HepG2 (cell line): ENCODE results near the gene AFAP1. TPM values are rescaled to one million over a fixed set of nuclear protein-coding genes. Genes with fewer than 3 reads are reported as not detected.
A peak's percentile ranks its signal among the peaks of the same experiment; 100 is the strongest.

Experiments
- GFI1 ChIP-seq: sonication (generic); formaldehyde crosslinking; IDR thresholded peaks from 2 replicates; pipeline ENCODE4 v1.5.0; 2020; ENCODE audit warnings: missing genetic modification reagents, mild to moderate bottlenecking, borderline replicate concordance
- HCFC1 ChIP-seq: fragments of 150-350 bp; IDR thresholded peaks from 2 replicates; pipeline ENCODE4 v1.6.1; 2014; ENCODE audit warnings: low read depth, low read length
- MXD4 ChIP-seq: IDR thresholded peaks from 2 replicates; pipeline ENCODE4 v1.6.1; 2016; ENCODE audit warnings: mild to moderate bottlenecking, missing biosample characterization, missing genetic modification reagents
- NFKB2 ChIP-seq: sonication (generic); formaldehyde crosslinking; IDR thresholded peaks from 2 replicates; pipeline ENCODE4 v1.4.0; 2020; ENCODE audit warnings: missing genetic modification reagents, borderline replicate concordance
- ZNF180 ChIP-seq: sonication (generic); formaldehyde crosslinking; IDR thresholded peaks from 2 replicates; pipeline ENCODE4 v1.4.0; 2020; ENCODE audit warnings: low read depth, missing genetic modification reagents, borderline replicate concordance
- ZNF263 ChIP-seq: sonication (generic); formaldehyde crosslinking; IDR thresholded peaks from 2 replicates; pipeline ENCODE4 v1.4.0; 2020; ENCODE audit warnings: missing genetic modification reagents
- ZNF354B ChIP-seq: sonication (generic); formaldehyde crosslinking; IDR thresholded peaks from 2 replicates; pipeline ENCODE4 v1.8.0; 2022; ENCODE audit warnings: mild to moderate bottlenecking, missing genetic modification reagents
- ZNF557 ChIP-seq: sonication (generic); formaldehyde crosslinking; IDR thresholded peaks from 2 replicates; pipeline ENCODE4 v1.4.0; 2020; ENCODE audit warnings: missing genetic modification reagents
- polyA plus RNA-seq, 8 experiments: library from polyadenylated mRNA; depleted of rRNA in 3 of 8; stranded (reverse) in 7 of 8; unstranded in 1 of 8; fragments of >200 nt; fragmentation: Illumina TruSeq in 4 of 8; extraction: Trizol in 4 of 8; gene quantifications; 2 replicates each; pipeline versions ENCODE4 v1.2.1 to v1.2.3, GENCODE V29; 2011 to 2016; ENCODE audit warnings: low read depth in 4 of 8, missing spikeins in 1 of 8, mixed read lengths in 1 of 8; ENCODE audit not compliant: insufficient read depth in 1 of 8
- total RNA-seq, 5 experiments: library from RNA; depleted of rRNA; stranded (reverse); fragments of >200 nt; fragmentation: Illumina TruSeq; extraction: Trizol; gene quantifications; 2 replicates each; pipeline ENCODE4 v1.2.3, GENCODE V29; 2016; ENCODE audit warnings: low read depth in 1 of 5
- TF ChIP-seq, protein P1 (sequence below): sonication (generic); formaldehyde crosslinking; IDR thresholded peaks from 2 replicates; pipeline ENCODE4 v1.8.1; 2023; ENCODE audit warnings: missing genetic modification reagents, mild to moderate bottlenecking, borderline replicate concordance
- TF ChIP-seq, protein P2 (sequence below): sonication (generic); formaldehyde crosslinking; conservative IDR thresholded peaks from 2 replicates; pipeline ENCODE4 v1.4.0; 2020; ENCODE audit warnings: missing genetic modification reagents
- TF ChIP-seq, protein P3 (sequence below): sonication (generic); formaldehyde crosslinking; IDR thresholded peaks from 2 replicates; pipeline ENCODE4 v1.5.0; 2020; ENCODE audit warnings: mild to moderate bottlenecking, missing genetic modification reagents, borderline replicate concordance
- TF ChIP-seq, protein P4 (sequence below): sonication (generic); formaldehyde crosslinking; IDR thresholded peaks from 2 replicates; pipeline ENCODE4 v1.4.0; 2020; ENCODE audit warnings: missing genetic modification reagents
- TF ChIP-seq, protein P5 (sequence below), 2 experiments: sonication (generic) in 1 of 2; formaldehyde crosslinking in 1 of 2; IDR thresholded peaks; 2 replicates each; pipeline versions ENCODE4 v1.4.0 to v1.6.1; 2018 to 2020; ENCODE audit warnings: missing genetic modification reagents in 2 of 2, borderline replicate concordance in 1 of 2, low read depth in 1 of 2, mild to moderate bottlenecking in 1 of 2, missing biosample characterization in 1 of 2

The AFAP1 gene
- total and polyA plus RNA-seq, 2 of the 13 experiments (the other 11 are each of a cell fraction or from before 2014, with no cell fraction given), result 2.5 TPM

DNA sequence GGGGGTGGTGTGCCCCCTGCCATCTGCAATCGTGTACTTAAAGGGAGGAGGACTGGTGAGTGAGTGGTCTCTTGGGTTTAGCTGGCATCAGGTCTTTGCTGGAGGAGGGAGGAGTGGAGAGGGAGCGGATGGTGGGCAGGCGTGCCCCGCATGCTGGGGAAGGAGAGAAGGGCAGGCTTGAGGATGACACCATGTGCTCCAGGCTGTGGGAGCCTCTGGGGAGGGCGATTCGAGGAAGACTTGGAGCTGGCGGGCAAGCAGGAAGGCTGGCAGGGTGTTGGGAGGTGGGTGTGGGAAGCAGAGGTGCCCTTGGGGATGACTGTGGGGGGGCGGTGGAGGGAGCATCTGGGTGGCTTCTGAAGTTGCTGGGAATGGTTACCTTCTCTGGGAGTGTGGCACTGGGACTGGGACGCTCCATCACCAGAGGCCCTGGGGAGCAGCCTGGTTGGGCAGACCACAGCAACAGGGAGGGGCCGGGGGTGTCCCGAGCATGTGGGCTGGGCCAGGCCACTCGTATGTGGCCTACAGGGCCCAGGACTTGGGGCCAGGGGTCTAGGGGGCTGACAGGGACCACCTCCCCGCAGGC, 30.8 kb upstream of the AFAP1 start (continued):
- TF ChIP-seq ZNF557 (CRISPR knock-in tag) (no peak), NFKB2 (CRISPR knock-in tag) (no peak), ZNF263 (peak; percentile 79), ZNF180 (CRISPR knock-in tag) (no peak), HCFC1 (no peak), GFI1 (CRISPR knock-in tag) (no peak), ZNF354B (CRISPR knock-in tag) (0 out of 2 replicates have a peak, but pooled peaks have one; percentile 25), MXD4 (no peak)
- TF ChIP-seq, protein P1, sequence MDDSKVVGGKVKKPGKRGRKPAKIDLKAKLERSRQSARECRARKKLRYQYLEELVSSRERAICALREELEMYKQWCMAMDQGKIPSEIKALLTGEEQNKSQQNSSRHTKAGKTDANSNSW, result 0 out of 2 replicates have a peak, but pooled peaks have one; percentile 43
- TF ChIP-seq, protein P2, sequence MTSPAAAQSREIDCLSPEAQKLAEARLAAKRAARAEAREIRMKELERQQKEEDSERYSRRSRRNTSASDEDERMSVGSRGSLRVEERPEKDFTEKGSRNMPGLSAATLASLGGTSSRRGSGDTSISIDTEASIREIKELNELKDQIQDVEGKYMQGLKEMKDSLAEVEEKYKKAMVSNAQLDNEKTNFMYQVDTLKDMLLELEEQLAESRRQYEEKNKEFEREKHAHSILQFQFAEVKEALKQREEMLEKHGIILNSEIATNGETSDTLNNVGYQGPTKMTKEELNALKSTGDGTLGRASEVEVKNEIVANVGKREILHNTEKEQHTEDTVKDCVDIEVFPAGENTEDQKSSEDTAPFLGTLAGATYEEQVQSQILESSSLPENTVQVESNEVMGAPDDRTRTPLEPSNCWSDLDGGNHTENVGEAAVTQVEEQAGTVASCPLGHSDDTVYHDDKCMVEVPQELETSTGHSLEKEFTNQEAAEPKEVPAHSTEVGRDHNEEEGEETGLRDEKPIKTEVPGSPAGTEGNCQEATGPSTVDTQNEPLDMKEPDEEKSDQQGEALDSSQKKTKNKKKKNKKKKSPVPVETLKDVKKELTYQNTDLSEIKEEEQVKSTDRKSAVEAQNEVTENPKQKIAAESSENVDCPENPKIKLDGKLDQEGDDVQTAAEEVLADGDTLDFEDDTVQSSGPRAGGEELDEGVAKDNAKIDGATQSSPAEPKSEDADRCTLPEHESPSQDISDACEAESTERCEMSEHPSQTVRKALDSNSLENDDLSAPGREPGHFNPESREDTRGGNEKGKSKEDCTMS (CRISPR knock-in tag), result no peak
- TF ChIP-seq, protein P3, sequence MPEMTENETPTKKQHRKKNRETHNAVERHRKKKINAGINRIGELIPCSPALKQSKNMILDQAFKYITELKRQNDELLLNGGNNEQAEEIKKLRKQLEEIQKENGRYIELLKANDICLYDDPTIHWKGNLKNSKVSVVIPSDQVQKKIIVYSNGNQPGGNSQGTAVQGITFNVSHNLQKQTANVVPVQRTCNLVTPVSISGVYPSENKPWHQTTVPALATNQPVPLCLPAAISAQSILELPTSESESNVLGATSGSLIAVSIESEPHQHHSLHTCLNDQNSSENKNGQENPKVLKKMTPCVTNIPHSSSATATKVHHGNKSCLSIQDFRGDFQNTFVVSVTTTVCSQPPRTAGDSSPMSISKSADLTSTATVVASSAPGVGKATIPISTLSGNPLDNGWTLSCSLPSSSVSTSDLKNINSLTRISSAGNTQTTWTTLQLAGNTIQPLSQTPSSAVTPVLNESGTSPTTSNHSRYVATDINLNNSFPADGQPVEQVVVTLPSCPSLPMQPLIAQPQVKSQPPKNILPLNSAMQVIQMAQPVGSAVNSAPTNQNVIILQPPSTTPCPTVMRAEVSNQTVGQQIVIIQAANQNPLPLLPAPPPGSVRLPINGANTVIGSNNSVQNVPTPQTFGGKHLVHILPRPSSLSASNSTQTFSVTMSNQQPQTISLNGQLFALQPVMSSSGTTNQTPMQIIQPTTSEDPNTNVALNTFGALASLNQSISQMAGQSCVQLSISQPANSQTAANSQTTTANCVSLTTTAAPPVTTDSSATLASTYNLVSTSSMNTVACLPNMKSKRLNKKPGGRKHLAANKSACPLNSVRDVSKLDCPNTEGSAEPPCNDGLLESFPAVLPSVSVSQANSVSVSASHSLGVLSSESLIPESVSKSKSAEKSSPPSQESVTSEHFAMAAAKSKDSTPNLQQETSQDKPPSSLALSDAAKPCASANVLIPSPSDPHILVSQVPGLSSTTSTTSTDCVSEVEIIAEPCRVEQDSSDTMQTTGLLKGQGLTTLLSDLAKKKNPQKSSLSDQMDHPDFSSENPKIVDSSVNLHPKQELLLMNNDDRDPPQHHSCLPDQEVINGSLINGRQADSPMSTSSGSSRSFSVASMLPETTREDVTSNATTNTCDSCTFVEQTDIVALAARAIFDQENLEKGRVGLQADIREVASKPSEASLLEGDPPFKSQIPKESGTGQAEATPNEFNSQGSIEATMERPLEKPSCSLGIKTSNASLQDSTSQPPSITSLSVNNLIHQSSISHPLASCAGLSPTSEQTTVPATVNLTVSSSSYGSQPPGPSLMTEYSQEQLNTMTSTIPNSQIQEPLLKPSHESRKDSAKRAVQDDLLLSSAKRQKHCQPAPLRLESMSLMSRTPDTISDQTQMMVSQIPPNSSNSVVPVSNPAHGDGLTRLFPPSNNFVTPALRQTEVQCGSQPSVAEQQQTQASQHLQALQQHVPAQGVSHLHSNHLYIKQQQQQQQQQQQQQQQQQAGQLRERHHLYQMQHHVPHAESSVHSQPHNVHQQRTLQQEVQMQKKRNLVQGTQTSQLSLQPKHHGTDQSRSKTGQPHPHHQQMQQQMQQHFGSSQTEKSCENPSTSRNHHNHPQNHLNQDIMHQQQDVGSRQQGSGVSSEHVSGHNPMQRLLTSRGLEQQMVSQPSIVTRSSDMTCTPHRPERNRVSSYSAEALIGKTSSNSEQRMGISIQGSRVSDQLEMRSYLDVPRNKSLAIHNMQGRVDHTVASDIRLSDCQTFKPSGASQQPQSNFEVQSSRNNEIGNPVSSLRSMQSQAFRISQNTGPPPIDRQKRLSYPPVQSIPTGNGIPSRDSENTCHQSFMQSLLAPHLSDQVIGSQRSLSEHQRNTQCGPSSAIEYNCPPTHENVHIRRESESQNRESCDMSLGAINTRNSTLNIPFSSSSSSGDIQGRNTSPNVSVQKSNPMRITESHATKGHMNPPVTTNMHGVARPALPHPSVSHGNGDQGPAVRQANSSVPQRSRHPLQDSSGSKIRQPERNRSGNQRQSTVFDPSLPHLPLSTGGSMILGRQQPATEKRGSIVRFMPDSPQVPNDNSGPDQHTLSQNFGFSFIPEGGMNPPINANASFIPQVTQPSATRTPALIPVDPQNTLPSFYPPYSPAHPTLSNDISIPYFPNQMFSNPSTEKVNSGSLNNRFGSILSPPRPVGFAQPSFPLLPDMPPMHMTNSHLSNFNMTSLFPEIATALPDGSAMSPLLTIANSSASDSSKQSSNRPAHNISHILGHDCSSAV (CRISPR knock-in tag), result no peak
- TF ChIP-seq, protein P4, sequence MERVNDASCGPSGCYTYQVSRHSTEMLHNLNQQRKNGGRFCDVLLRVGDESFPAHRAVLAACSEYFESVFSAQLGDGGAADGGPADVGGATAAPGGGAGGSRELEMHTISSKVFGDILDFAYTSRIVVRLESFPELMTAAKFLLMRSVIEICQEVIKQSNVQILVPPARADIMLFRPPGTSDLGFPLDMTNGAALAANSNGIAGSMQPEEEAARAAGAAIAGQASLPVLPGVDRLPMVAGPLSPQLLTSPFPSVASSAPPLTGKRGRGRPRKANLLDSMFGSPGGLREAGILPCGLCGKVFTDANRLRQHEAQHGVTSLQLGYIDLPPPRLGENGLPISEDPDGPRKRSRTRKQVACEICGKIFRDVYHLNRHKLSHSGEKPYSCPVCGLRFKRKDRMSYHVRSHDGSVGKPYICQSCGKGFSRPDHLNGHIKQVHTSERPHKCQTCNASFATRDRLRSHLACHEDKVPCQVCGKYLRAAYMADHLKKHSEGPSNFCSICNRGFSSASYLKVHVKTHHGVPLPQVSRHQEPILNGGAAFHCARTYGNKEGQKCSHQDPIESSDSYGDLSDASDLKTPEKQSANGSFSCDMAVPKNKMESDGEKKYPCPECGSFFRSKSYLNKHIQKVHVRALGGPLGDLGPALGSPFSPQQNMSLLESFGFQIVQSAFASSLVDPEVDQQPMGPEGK (CRISPR knock-in tag), result no peak
- TF ChIP-seq, protein P5, sequence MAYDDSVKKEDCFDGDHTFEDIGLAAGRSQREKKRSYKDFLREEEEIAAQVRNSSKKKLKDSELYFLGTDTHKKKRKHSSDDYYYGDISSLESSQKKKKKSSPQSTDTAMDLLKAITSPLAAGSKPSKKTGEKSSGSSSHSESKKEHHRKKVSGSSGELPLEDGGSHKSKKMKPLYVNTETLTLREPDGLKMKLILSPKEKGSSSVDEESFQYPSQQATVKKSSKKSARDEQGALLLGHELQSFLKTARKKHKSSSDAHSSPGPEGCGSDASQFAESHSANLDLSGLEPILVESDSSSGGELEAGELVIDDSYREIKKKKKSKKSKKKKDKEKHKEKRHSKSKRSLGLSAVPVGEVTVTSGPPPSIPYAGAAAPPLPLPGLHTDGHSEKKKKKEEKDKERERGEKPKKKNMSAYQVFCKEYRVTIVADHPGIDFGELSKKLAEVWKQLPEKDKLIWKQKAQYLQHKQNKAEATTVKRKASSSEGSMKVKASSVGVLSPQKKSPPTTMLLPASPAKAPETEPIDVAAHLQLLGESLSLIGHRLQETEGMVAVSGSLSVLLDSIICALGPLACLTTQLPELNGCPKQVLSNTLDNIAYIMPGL (CRISPR knock-in tag; IDR thresholded peaks at IDR 0.05; ENCODE audit: borderline replicate concordance in 1 of 2, low read depth in 1 of 2), result peak in 1 of 2 experiments; percentile 44; a peak in 1 of 4 replicates
